A673 (cell line): Measurements from ENCODE around the gene BMPR1A. TPM values are rescaled to one million over a fixed set of nuclear protein-coding genes. Genes with fewer than 3 reads are reported as not detected.

ENCODE experiments used
- BruUV-seq: library from RNA; stranded (reverse); fragments of 400-500 nt; replicated peaks from 2 replicates; lab custom pipeline; 2021; lab: Mats Ljungman, UMichigan
- CTCF ChIA-PET: fragments of 300-600 bp; sonication (Branson Sonifier 250); formaldehyde crosslinking; loops from one replicate; lab custom pipeline; 2022; ENCODE audit warnings: antibody characterized with exemption; lab: Charles Lee
- POLR2A ChIA-PET: fragments of 300-600 bp; sonication (Branson Sonifier 250); formaldehyde crosslinking; loops from one replicate; lab custom pipeline; 2022; ENCODE audit warnings: antibody characterized with exemption; ENCODE audit not compliant: low non-redundant PET; lab: Charles Lee
- DNase-seq: peaks from one replicate; pipeline ENCODE4 v3.0.0-alpha.2; 2015; ENCODE audit warnings: low spot score
- H3K27ac ChIP-seq: fragments of 200-600 bp; sonication (generic); 2 replicates; pipeline ENCODE4 v1.5.1; 2016; ENCODE audit warnings: mixed run types, low read depth, mild to moderate bottlenecking, mixed read lengths, antibody characterized with exemption, low read length; ENCODE audit not compliant: poor library complexity, severe bottlenecking
- H3K27me3 ChIP-seq: fragments of 200-600 bp; sonication (generic); replicated peaks from 2 replicates; pipeline ENCODE4 v1.6.1; 2017; ENCODE audit warnings: mixed run types, low read depth, mild to moderate bottlenecking, mixed read lengths, antibody characterized with exemption, low read length; ENCODE audit not compliant: insufficient read depth, poor library complexity
- H3K36me3 ChIP-seq: fragments of 200-600 bp; sonication (generic); 2 replicates; pipeline ENCODE4 v1.6.1; 2016; ENCODE audit warnings: mixed run types, mild to moderate bottlenecking, mixed read lengths, antibody characterized with exemption, low read length; ENCODE audit not compliant: insufficient read depth, poor library complexity, severe bottlenecking
- H3K4me1 ChIP-seq: fragments of 200-600 bp; sonication (generic); 2 replicates; pipeline ENCODE4 v1.6.1; 2017; ENCODE audit warnings: mixed run types, mild to moderate bottlenecking, mixed read lengths, antibody characterized with exemption, low read length; ENCODE audit not compliant: insufficient read depth, poor library complexity, severe bottlenecking
- H3K4me3 ChIP-seq: fragments of 200-600 bp; sonication (generic); 2 replicates; pipeline ENCODE4 v1.5.1; 2016; ENCODE audit warnings: low read depth, mixed run types, mild to moderate bottlenecking, mixed read lengths, low read length; ENCODE audit not compliant: poor library complexity, severe bottlenecking
- H3K9me3 ChIP-seq: fragments of 200-600 bp; sonication (generic); 2 replicates; pipeline ENCODE4 v1.6.1; 2016; ENCODE audit warnings: mixed run types, low read depth, mild to moderate bottlenecking, mixed read lengths, antibody characterized with exemption, low read length; ENCODE audit not compliant: poor library complexity, severe bottlenecking
- EZH2 ChIP-seq: fragments of 200-600 bp; sonication (generic); IDR thresholded peaks from 2 replicates; pipeline ENCODE4 v1.6.1; 2017; ENCODE audit warnings: borderline replicate concordance, low read depth, mild to moderate bottlenecking, mixed read lengths, antibody characterized with exemption, low read length; ENCODE audit not compliant: poor library complexity, severe bottlenecking
- intact Hi-C: fragments of 100-400 bp; cut with micrococcal nuclease; formaldehyde crosslinking; loops from one replicate; pipeline ENCODE4 v1.10.0; 2022; ENCODE audit not compliant: unreplicated experiment
- total RNA-seq: library from RNA; stranded (reverse); gene quantifications from 2 replicates; pipeline ENCODE4 v1.2.3, GENCODE V29; 2021
- TF ChIP-seq, protein P1 (sequence below): fragments of 300-800, 200-600 bp; sonication (generic); conservative IDR thresholded peaks from 2 replicates; pipeline ENCODE4 v1.5.1; 2017; ENCODE audit warnings: low read depth, mild to moderate bottlenecking, antibody characterized with exemption, low read length, moderate library complexity, mixed read lengths

Gene BMPR1A
- total RNA-seq, 1 experiment from 2014 or later = 136 TPM

- no TSS peak for BruUV-seq
- H3K9me3 ChIP-seq = no peaks in the 10 kb centered on the region
- DNase-seq = no peak
Observed at GRCh38 chr10:86819567-86819966, 63.1 kb downstream of the BMPR1A start.

DNA sequence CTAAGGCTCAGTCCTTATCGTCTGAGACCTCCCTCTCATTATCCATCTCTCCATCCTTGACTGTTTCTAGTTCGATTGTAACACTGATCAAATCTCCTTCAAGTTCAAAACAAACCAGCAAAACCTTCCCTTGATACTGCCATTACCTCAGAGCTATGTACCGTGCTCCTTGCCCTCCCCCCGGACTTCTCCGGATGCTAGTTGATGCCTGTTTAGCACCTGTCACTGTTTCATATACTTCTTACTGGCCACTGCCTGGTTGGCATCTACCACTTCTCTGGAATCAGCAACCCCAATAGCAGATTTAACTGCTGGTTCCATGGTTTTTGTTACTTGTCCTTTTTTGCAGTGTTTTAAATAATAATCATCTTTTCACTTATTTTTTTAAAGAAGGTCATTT, 64.1 kb downstream of the BMPR1A start:
- ChIA-PET POLR2A (no interaction called here), CTCF (no interaction called here)
- Histone ChIP-seq H3K9me3 (no peaks in the 10 kb centered on the region), H3K4me3 (no peak overlapping the region), H3K36me3 (peaks cover 3% of the 10 kb centered on the region), H3K4me1 (peaks cover 29% of the 10 kb centered on the region), H3K27me3 (no peaks in the 10 kb centered on the region), H3K27ac (no peak overlapping the region)
- DNase-seq = no peak
- no TSS peak for BruUV-seq
- intact Hi-C loops = no loop called here
- TF ChIP-seq, protein P1, sequence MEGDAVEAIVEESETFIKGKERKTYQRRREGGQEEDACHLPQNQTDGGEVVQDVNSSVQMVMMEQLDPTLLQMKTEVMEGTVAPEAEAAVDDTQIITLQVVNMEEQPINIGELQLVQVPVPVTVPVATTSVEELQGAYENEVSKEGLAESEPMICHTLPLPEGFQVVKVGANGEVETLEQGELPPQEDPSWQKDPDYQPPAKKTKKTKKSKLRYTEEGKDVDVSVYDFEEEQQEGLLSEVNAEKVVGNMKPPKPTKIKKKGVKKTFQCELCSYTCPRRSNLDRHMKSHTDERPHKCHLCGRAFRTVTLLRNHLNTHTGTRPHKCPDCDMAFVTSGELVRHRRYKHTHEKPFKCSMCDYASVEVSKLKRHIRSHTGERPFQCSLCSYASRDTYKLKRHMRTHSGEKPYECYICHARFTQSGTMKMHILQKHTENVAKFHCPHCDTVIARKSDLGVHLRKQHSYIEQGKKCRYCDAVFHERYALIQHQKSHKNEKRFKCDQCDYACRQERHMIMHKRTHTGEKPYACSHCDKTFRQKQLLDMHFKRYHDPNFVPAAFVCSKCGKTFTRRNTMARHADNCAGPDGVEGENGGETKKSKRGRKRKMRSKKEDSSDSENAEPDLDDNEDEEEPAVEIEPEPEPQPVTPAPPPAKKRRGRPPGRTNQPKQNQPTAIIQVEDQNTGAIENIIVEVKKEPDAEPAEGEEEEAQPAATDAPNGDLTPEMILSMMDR = no peak

More at GRCh38 chr10:86819567-86819966, 63.1 kb downstream of the BMPR1A start:
- TF ChIP-seq EZH2 = no peak
- TF ChIP-seq, protein P1 = no peak
- Histone ChIP-seq H3K4me3 (no peak overlapping the region), H3K4me1 (peaks cover 36% of the 10 kb centered on the region), H3K27me3 (no peaks in the 10 kb centered on the region), H3K27ac (no peak overlapping the region), H3K36me3 (peaks cover 3% of the 10 kb centered on the region)
- intact Hi-C loops = no loop called here
- ChIA-PET CTCF (no interaction called here), POLR2A (no interaction called here)

GRCh38 chr10:86821388-86821999, 65.1 kb downstream of the BMPR1A start:
- intact Hi-C loops = no loop called here

More at GRCh38 chr10:86821388-86821999, 65.1 kb downstream of the BMPR1A start:
- Histone ChIP-seq H3K9me3 (no peaks in the 10 kb centered on the region), H3K4me3 (no peak overlapping the region), H3K36me3 (peaks cover 3% of the 10 kb centered on the region), H3K27me3 (no peaks in the 10 kb centered on the region), H3K27ac (no peak overlapping the region), H3K4me1 (peaks cover 32% of the 10 kb centered on the region)
- CTCF ChIA-PET = no interaction called here
- POLR2A ChIA-PET = no interaction called here
- DNase-seq = no peak
- TF ChIP-seq, protein P1 = no peak
- TF ChIP-seq EZH2 = no peak
- BruUV-seq = no TSS peak
